Naive thymus-derived CD4-positive, alpha-beta T cell (primary cell): ENCODE results near the gene CCDC9. TPM values are rescaled to one million over a fixed set of nuclear protein-coding genes. Genes with fewer than 3 reads are reported as not detected.

ENCODE experiments used
- ATAC-seq: fragments of 150-1000 bp; cut with Tn5 transposase; 2 replicates; pipeline ENCODE4 v1.10.0; 2021; ENCODE audit warnings: mild to moderate bottlenecking, moderate library complexity
- CTCF ChIA-PET: fragments of 350-600 bp; sonication (Branson Sonifier 250); formaldehyde crosslinking; loops from one replicate; lab custom pipeline; 2021; ENCODE audit warnings: antibody characterized with exemption; lab: Charles Lee
- POLR2A ChIA-PET: fragments of 350-600 bp; sonication (Branson Sonifier 250); formaldehyde crosslinking; loops from one replicate; lab custom pipeline; 2021; ENCODE audit warnings: antibody characterized with exemption, inconsistent platforms; lab: Charles Lee
- DNase-seq, 9 donors: peaks; one replicate each; pipeline versions ENCODE4 v3.0.0 to v3.0.0-alpha.2; 2020 to 2022; ENCODE audit warnings: mixed read lengths in 1 of 9
- H3K27ac ChIP-seq: one replicate; pipeline ENCODE4 v1.7.0; 2013; ENCODE audit warnings: mild to moderate bottlenecking, low read depth, low read length, moderate library complexity
- H3K27me3 ChIP-seq, 2 donors: one replicate each; pipeline ENCODE4 v1.7.0; 2013; ENCODE audit warnings: low read length in 2 of 2, mild to moderate bottlenecking in 2 of 2, moderate library complexity in 2 of 2; ENCODE audit not compliant: control insufficient read depth in 2 of 2, insufficient read depth in 2 of 2
- H3K36me3 ChIP-seq, 3 experiments: 1 replicate in 2 of 3; 2 replicates in 1 of 3; pipeline ENCODE4 v1.7.0; 2013; ENCODE audit warnings: low read length in 3 of 3, mild to moderate bottlenecking in 3 of 3, moderate library complexity in 1 of 3; ENCODE audit not compliant: insufficient read depth in 3 of 3, control insufficient read depth in 2 of 3
- H3K4me1 ChIP-seq, 2 donors: one replicate each; pipeline ENCODE4 v1.7.0; 2013; ENCODE audit warnings: low read length in 2 of 2, mild to moderate bottlenecking in 2 of 2, moderate library complexity in 1 of 2; ENCODE audit not compliant: control insufficient read depth in 2 of 2, insufficient read depth in 2 of 2
- H3K4me3 ChIP-seq: 2 replicates; pipeline ENCODE4 v1.7.0; 2013; ENCODE audit warnings: mild to moderate bottlenecking, low read length
- H3K9me3 ChIP-seq, 3 experiments: 1 replicate in 2 of 3; 2 replicates in 1 of 3; pipeline ENCODE4 v1.7.0; 2013; ENCODE audit warnings: low read length in 3 of 3; ENCODE audit not compliant: control insufficient read depth in 2 of 3
- H3K27ac Mint-ChIP-seq, 9 donors: one replicate each; pipeline ENCODE4 v1.8.0; 2020 to 2022; ENCODE audit warnings: mixed read lengths in 9 of 9, mild to moderate bottlenecking in 8 of 9, moderate library complexity in 5 of 9, inconsistent platforms in 2 of 9
- H3K27me3 Mint-ChIP-seq, 5 donors: one replicate each; pipeline ENCODE4 v1.8.0; 2021 to 2022; ENCODE audit warnings: mixed read lengths in 5 of 5, mild to moderate bottlenecking in 1 of 5
- H3K36me3 Mint-ChIP-seq, 5 donors: one replicate each; pipeline ENCODE4 v1.8.0; 2020 to 2022; ENCODE audit warnings: mixed read lengths in 5 of 5, mild to moderate bottlenecking in 3 of 5, inconsistent platforms in 1 of 5
- H3K4me1 Mint-ChIP-seq, 7 donors: one replicate each; pipeline ENCODE4 v1.8.0; 2020 to 2022; ENCODE audit warnings: mixed read lengths in 7 of 7, mild to moderate bottlenecking in 3 of 7, inconsistent platforms in 1 of 7
- H3K4me3 Mint-ChIP-seq, 10 donors: one replicate each; pipeline ENCODE4 v1.8.0; 2020 to 2022; ENCODE audit warnings: mild to moderate bottlenecking in 10 of 10, mixed read lengths in 10 of 10, moderate library complexity in 6 of 10, inconsistent platforms in 2 of 10
- H3K9me3 Mint-ChIP-seq, 11 donors: one replicate each; pipeline ENCODE4 v1.8.0; 2020 to 2022; ENCODE audit warnings: mixed read lengths in 11 of 11, mild to moderate bottlenecking in 4 of 11, inconsistent platforms in 1 of 11, moderate library complexity in 1 of 11
- intact Hi-C, 2 donors: fragments of 100-400 bp; cut with micrococcal nuclease; formaldehyde crosslinking; loops; one replicate each; pipeline ENCODE4 v1.15.1; 2023
- polyA plus RNA-seq, 2 donors: library from polyadenylated mRNA; unstranded; fragments of 300-500 nt; fragmentation: Illumina TruSeq; gene quantifications; one replicate each; pipeline ENCODE4 v1.2.3, GENCODE V29; 2021
- total RNA-seq, 6 experiments: library from RNA in 5 of 6; stranded (reverse) in 5 of 6; gene quantifications; 1 replicate in 5 of 6; 2 replicates in 1 of 6; pipeline ENCODE4 v1.2.3 and lab custom pipeline; 2021 to 2026

Gene CCDC9
- total and polyA plus RNA-seq, 7 experiments from 2014 or later, result 8.5 to 80.0 (median 45.9) TPM

DNA sequence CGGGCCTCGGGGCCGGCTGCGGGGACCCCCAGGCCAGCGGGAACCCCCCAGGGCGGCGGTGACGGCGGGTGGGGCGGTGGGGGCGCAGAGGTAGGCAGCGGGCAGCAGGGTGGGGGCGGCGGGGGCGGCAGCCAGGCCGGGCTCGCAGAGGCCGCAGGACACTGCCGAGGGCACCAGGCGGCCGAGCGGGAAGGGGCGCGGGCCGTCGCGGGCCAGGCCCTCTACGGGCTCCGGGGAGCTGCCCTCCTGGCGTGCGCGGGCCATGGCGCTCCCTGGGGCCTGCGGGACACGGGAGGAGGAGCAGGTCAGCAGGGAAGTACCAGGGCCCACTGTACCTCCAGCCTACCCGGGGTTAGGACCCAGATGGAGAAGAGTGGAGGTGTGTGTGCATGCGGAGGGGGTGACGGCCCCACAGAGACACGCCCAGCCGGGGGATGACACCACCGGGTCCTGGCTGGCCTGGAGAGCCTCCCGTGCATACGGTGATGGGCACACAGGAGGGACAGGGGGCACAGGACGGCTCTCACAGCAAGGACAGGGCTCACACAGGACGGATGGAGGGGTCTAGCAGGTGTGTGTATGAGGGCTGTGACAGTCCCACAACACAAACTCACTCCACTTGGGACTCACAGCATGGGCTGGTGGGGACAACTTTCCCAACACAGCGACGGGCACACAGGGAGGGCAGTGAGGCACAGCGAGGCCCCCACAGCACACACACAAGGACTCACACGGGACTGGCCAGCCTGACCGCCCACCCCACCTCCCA, 28.0 kb upstream of the CCDC9 start:
- H3K4me3 Mint-ChIP-seq, result peak overlapping the region in 4 of 10 donors; percentile 77 to 84 (median 84)
- POLR2A ChIA-PET, result interaction anchor here (0.8 to 4.1 kb wide), 5 partner anchors 10 to 78 kb away, joined by 3 to 37 read pairs (median 8); no protein-coding TSS in a partner anchor
- DNase-seq, result peak; percentile 29 to 67 (median 44)

DNA sequence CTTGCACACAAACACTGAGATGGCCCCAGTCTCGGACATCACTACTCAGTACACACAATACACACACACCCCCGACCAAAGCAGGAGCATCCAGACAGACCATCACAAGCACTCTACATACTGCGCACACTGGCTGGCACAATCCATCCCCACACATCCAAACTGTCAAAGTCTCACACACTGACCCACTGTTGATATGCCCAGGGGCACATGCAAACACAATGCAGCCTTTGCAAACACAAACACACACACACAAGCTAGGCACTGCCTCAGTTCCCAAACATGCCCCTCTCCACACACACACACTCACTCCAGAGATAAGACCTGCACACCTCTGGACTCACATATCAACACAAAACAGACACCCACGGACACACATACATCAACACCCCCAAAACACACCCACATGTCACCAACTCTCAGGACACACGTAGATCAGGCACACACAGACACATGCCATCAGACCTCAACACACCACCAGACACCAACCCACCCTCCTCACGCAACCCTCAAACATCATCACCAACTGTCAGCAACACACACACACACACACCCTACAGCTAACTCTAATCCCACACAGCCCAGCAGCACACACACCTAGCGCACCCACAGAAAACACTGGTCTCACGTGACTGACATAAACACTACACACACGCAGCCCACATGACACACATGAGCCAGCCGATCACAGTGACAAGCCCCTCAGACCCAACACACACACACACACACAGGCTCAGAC, 27.2 kb upstream of the CCDC9 start:
- ChIA-PET POLR2A (interaction anchor here (0.5 to 2.7 kb wide), 8 partner anchors 9 to 122 kb away, joined by 3 to 13 read pairs (median 4); no protein-coding TSS in a partner anchor), CTCF (interaction anchor here (0.8 to 1.8 kb wide), 3 partner anchors 16 to 463 kb away, joined by 3 to 10 read pairs (median 3); no protein-coding TSS in a partner anchor)
- Mint-ChIP-seq H3K9me3 (peaks cover 0 to 6% (median 0%) of the 10 kb centered on the region in 11 donors), H3K4me1 (peaks cover 25 to 34% (median 29%) of the 10 kb centered on the region in 7 donors), H3K36me3 (peaks cover 0 to 10% (median 0%) of the 10 kb centered on the region in 5 donors), H3K4me3 (no peak overlapping the region), H3K27ac (no peak overlapping the region), H3K27me3 (no peaks in the 10 kb centered on the region)
- intact Hi-C loops, result loop anchor here (5.0 kb wide), 2 partner anchors 72 to 367 kb away; partner anchors contain the start of gene ARHGAP35 (in 1 of the 2)
- ATAC-seq (no peak), DNase-seq (peak in 8 of 9 donors; percentile 36 to 64 (median 48))
- Histone ChIP-seq H3K4me3 (peak overlapping the region; percentile 63), H3K27me3 (no peaks in the 10 kb centered on the region), H3K36me3 (peaks cover 0 to 4% (median 0%) of the 10 kb centered on the region in 3 experiments), H3K27ac (peak overlapping the region; percentile 81), H3K4me1 (peaks cover 36 to 45% of the 10 kb centered on the region in 2 donors), H3K9me3 (no peaks in the 10 kb centered on the region)

More for the DNA sequence above, 28.0 kb upstream of the CCDC9 start:
- H3K9me3 Mint-ChIP-seq, result peaks cover 0 to 6% (median 0%) of the 10 kb centered on the region in 11 donors
- CTCF ChIA-PET, result interaction anchor here (1.8 to 3.3 kb wide), 3 partner anchors 16 to 51 kb away, joined by 10 to 25 read pairs (median 10); no protein-coding TSS in a partner anchor
- H3K4me1 Mint-ChIP-seq, result peaks cover 25 to 34% (median 29%) of the 10 kb centered on the region in 7 donors
- H3K27ac Mint-ChIP-seq, result no peak overlapping the region
- no peak for ATAC-seq
- peaks cover 0 to 14% (median 0%) of the 10 kb centered on the region in 5 donors for H3K36me3 Mint-ChIP-seq
- intact Hi-C loops, result loop anchor here (5.0 kb wide), 2 partner anchors 71 to 366 kb away; partner anchors contain the start of gene ARHGAP35 (in 1 of the 2)
- Histone ChIP-seq H3K27ac (peak overlapping the region; percentile 81), H3K4me1 (peaks cover 36 to 45% of the 10 kb centered on the region in 2 donors), H3K4me3 (peak overlapping the region; percentile 63), H3K36me3 (peaks cover 0 to 4% (median 0%) of the 10 kb centered on the region in 3 experiments), H3K27me3 (no peaks in the 10 kb centered on the region), H3K9me3 (no peaks in the 10 kb centered on the region)
- H3K27me3 Mint-ChIP-seq, result no peaks in the 10 kb centered on the region

DNA sequence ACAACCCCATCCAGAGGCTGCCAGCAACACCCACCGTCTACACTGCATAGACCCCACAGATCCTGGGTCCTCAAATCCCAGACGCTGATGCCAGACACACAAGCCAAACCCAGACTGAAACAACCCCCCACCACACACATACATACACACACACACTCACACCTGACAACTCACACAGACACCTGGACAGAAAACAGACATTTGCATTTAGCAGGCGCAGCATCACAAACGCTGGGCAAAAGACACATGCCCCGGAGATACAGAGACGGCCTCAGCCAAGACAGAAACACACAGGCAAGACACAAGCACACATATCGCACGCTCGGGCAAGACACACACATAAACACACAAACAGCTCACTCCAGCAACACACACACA, 26.7 kb upstream of the CCDC9 start:
- Histone ChIP-seq H3K9me3 (no peaks in the 10 kb centered on the region), H3K27me3 (no peaks in the 10 kb centered on the region), H3K36me3 (peaks cover 0 to 4% (median 0%) of the 10 kb centered on the region in 3 experiments), H3K4me3 (peak overlapping the region; percentile 63), H3K4me1 (peaks cover 36 to 45% of the 10 kb centered on the region in 2 donors), H3K27ac (peak overlapping the region; percentile 81)
- DNase-seq (peak in 3 of 9 donors; percentile 31 to 43 (median 36)), ATAC-seq (no peak)
- H3K27ac Mint-ChIP-seq, result no peak overlapping the region
- H3K27me3 Mint-ChIP-seq, result no peaks in the 10 kb centered on the region
- H3K4me3 Mint-ChIP-seq, result no peak overlapping the region
- ChIA-PET POLR2A (interaction anchor here (0.5 to 2.7 kb wide), 8 partner anchors 9 to 123 kb away, joined by 3 to 13 read pairs (median 4); no protein-coding TSS in a partner anchor), CTCF (interaction anchor here (0.8 to 1.8 kb wide), 3 partner anchors 15 to 464 kb away, joined by 3 to 10 read pairs (median 3); no protein-coding TSS in a partner anchor)
- peaks cover 25 to 34% (median 29%) of the 10 kb centered on the region in 7 donors for H3K4me1 Mint-ChIP-seq
- H3K36me3 Mint-ChIP-seq, result peaks cover 0 to 10% (median 0%) of the 10 kb centered on the region in 5 donors
- peaks cover 0 to 6% (median 0%) of the 10 kb centered on the region in 11 donors for H3K9me3 Mint-ChIP-seq
- intact Hi-C loops, result loop anchor here (1.0 to 10.0 kb wide), 6 partner anchors 19 to 515 kb away; partner anchors contain the start of genes ARHGAP35 (in 1 of the 2), INAFM1 (in 1 of the 2) and PRKD2 (in 1 of the 2)

DNA sequence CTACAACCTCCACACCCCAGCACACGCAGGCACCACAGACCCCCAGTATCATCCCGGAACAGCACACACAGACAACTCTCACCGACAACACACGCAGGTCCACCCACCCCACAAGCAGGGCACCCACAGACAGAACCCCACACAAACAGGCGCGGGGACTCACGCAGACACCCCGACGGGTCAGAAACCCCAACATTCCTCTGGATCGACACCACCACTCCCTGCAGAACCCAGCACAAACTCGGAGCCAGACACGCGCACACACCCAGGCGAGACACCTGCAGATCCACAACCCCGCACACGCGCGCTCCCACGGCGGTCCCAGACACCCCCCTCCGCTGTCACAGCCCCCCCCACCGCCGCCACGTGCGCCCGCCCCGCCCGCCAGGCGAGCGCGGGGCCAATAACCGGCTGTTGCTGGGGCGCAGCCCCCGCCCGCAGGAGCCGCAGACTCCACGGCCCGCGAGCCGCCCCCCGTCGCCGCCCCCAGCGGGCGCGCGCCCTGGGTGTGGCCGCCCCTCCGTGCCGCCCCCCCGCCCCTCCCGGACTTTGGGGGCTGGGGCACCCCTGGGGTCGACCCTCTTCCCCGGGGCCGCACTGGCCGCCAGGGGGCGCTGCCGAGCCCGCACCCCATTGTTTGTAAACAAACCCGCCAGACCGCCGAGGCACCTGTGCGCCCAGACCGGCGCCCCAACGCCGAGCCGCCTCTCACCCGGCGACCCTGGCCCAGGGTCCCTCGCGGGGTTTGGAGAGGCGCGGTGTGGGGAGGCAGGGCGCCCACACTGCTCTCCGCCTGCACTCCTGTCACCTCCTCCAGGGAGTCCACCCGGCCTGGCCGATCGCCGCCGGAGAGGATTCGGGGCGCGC, 26.0 kb upstream of the CCDC9 start:
- intact Hi-C loops, result loop anchor here in 1 of 2 donors (1.0 to 10.0 kb wide), 4 partner anchors 20 to 515 kb away; partner anchors contain the start of genes INAFM1 and PRKD2
- Histone ChIP-seq H3K9me3 (no peaks in the 10 kb centered on the region), H3K4me3 (peak overlapping the region; percentile 71), H3K27me3 (no peaks in the 10 kb centered on the region), H3K4me1 (peaks cover 36 to 45% of the 10 kb centered on the region in 2 donors), H3K27ac (peak overlapping the region; percentile 81), H3K36me3 (peaks cover 0 to 4% (median 0%) of the 10 kb centered on the region in 3 experiments)
- Mint-ChIP-seq H3K9me3 (peaks cover 0 to 6% (median 0%) of the 10 kb centered on the region in 11 donors), H3K4me3 (peak overlapping the region in 7 of 10 donors; percentile 4 to 67 (median 43)), H3K4me1 (peaks cover 25 to 34% (median 28%) of the 10 kb centered on the region in 7 donors), H3K27ac (peak overlapping the region in 1 of 9 donors; percentile 35), H3K36me3 (peaks cover 0 to 9% (median 0%) of the 10 kb centered on the region in 5 donors), H3K27me3 (no peaks in the 10 kb centered on the region)
- ChIA-PET CTCF (interaction anchor here (1.0 to 1.8 kb wide), 2 partner anchors 14 to 20 kb away, joined by 3 to 10 read pairs; no protein-coding TSS in a partner anchor), POLR2A (interaction anchor here (0.5 to 2.7 kb wide), 7 partner anchors 14 to 123 kb away, joined by 3 to 13 read pairs (median 4); no protein-coding TSS in a partner anchor)
- DNase-seq, result peak; percentile 77 to 90 (median 84)
- peak; percentile 47 for ATAC-seq

DNA sequence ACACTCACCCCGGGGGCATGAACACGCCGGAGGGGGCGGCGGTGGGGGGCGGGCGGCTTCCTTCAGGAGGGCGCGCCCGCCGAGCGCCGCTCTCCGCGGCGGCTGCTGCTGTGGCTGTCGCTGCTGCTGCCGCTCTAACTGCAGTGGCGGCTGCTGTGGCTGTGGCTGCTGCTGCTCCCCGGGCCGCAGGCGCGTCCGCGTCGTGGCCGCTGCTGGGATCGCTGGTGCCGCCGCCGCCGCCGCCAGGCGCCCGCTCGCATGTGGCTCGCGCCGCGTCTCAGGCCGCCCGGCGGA, 25.5 kb upstream of the CCDC9 start, which contains the start of gene BBC3:
TSS of gene BBC3 (minus strand) at position 279 of the 294 bp plus-strand sequence. CDS start 2,768 bp downstream, outside the sequence.
- Mint-ChIP-seq H3K36me3 (peaks cover 0 to 6% (median 0%) of the 10 kb centered on the region in 5 donors), H3K9me3 (peaks cover 0 to 3% (median 0%) of the 10 kb centered on the region in 11 donors), H3K4me3 (peak within 1 kb of the TSS in 9 of 10 donors; percentile 69 to 88 (median 81)), H3K27me3 (peaks cover 0 to under 1% (median 0%) of the 10 kb centered on the region in 5 donors), H3K27ac (peak within 1 kb of the TSS; percentile 20 to 92 (median 90)), H3K4me1 (peaks cover 20 to 29% (median 24%) of the 10 kb centered on the region in 7 donors)
- no peaks in the 10 kb centered on the region for H3K9me3 ChIP-seq
- peak within 1 kb of the TSS; percentile 71 for H3K4me3 ChIP-seq
- ChIA-PET CTCF (no interaction called here), POLR2A (no interaction called here)
- intact Hi-C loops, result loop anchor here (1.0 to 10.0 kb wide), 7 partner anchors 10 to 516 kb away; partner anchors contain the start of genes ZC3H4 (in 2 of the 2), CCDC9 (in 1 of the 2), INAFM1 (in 1 of the 2) and PRKD2 (in 1 of the 2)
- H3K27ac ChIP-seq, result peak within 1 kb of the TSS; percentile 81
- peaks cover 36 to 45% of the 10 kb centered on the region in 2 donors for H3K4me1 ChIP-seq
- DNase-seq (peak in 1 of 9 donors; percentile 52), ATAC-seq (no peak)
- peaks cover 0 to 4% (median 0%) of the 10 kb centered on the region in 3 experiments for H3K36me3 ChIP-seq
- H3K27me3 ChIP-seq, result no peaks in the 10 kb centered on the region
